Lower leg skin (tissue), 4 donors: ENCODE data around the gene INPP5D. TPM values are rescaled to one million over a fixed set of nuclear protein-coding genes. Genes with fewer than 3 reads are reported as not detected.

Experiments used
- DNase-seq, 2 donors: peaks; one replicate each; pipeline ENCODE4 v3.0.0-alpha.2; 2019; ENCODE audit warnings: low spot score in 2 of 2
- H3K4me3 ChIP-seq: fragments of 200-600 bp; sonication (generic); 2 replicates; pipeline ENCODE4 v1.5.1; 2017; ENCODE audit warnings: mild to moderate bottlenecking, low read depth; ENCODE audit not compliant: poor library complexity, severe bottlenecking
- CTCF ChIP-seq, 3 donors: fragments of 450-650 bp; IDR thresholded peaks; one replicate each; pipeline ENCODE4 v1.5.1; 2016; ENCODE audit warnings: antibody characterized with exemption in 3 of 3, mild to moderate bottlenecking in 3 of 3, moderate library complexity in 2 of 3
- POLR2A ChIP-seq, 2 donors: fragments of 450-650 bp; IDR thresholded peaks; one replicate each; pipeline ENCODE4 v1.6.1; 2016 to 2017; ENCODE audit warnings: antibody characterized with exemption in 2 of 2, mild to moderate bottlenecking in 1 of 2, moderate library complexity in 1 of 2
- WGBS, 2 donors: methylation state at CpG; one replicate each; pipeline ENCODE4 v1.1.5; 2018; 5-methylcytosine and 5-hydroxymethylcytosine counted together
- intact Hi-C: fragments of 100-400 bp; cut with DNase I; formaldehyde crosslinking; loops from one replicate; pipeline ENCODE4 v1.15.0; 2023; ENCODE audit warnings: low total_unique reads
- total RNA-seq, 4 donors: library from RNA; depleted of rRNA; stranded (reverse); fragments of >200 nt; gene quantifications; one replicate each; pipeline ENCODE4 v1.1.0, GENCODE V29; 2016

The INPP5D gene
- total RNA-seq, 4 donors from 2014 or later: 8.6 to 15.0 (median 13.0) TPM

GRCh38 chr2:233112776-233113452 is 52.8 kb downstream of the INPP5D start:
- WGBS, 2 donors: 66 to 72% methylated on average over 6 of the region's 6 CpGs

GRCh38 chr2:233114421-233114861 is 54.3 kb downstream of the INPP5D start:
- intact Hi-C loops: no loop called here
- H3K4me3 ChIP-seq: no peak overlapping the region
- DNase-seq: peak in 1 of 2 donors; percentile 72
- WGBS, 2 donors: 66 to 86% methylated on average over 11 of the region's 11 CpGs
- TF ChIP-seq CTCF (IDR thresholded peaks at IDR 0.05): no peak
- no peak for TF ChIP-seq POLR2A (IDR thresholded peaks at IDR 0.05)

More at GRCh38 chr2:233112776-233113452, 52.8 kb downstream of the INPP5D start:
- intact Hi-C loops: no loop called here
- DNase-seq: peak in 1 of 2 donors; percentile 57
- no peak for TF ChIP-seq POLR2A (IDR thresholded peaks at IDR 0.05)
- TF ChIP-seq CTCF (IDR thresholded peaks at IDR 0.05): no peak
- no peak overlapping the region for H3K4me3 ChIP-seq

- DNase-seq: peak in 1 of 2 donors; percentile 36
- intact Hi-C loops: no loop called here
- TF ChIP-seq CTCF (IDR thresholded peaks at IDR 0.05) (no peak), POLR2A (IDR thresholded peaks at IDR 0.05) (no peak)
- 85 to 87% methylated on average over 7 of the region's 7 CpGs for WGBS, 2 donors
- no peak overlapping the region for H3K4me3 ChIP-seq
Observed at GRCh38 chr2:233115121-233115520, 55.0 kb downstream of the INPP5D start.

- no peak for TF ChIP-seq POLR2A (IDR thresholded peaks at IDR 0.05)
- 60 to 63% methylated on average over 2 of the region's 2 CpGs for whole genome bisulfite sequencing, 2 donors
- no peak overlapping the region for H3K4me3 ChIP-seq
- intact Hi-C loops: no loop called here
- no peak for DNase-seq
Observed at GRCh38 chr2:233115741-233116140, 55.6 kb downstream of the INPP5D start.

- DNase-seq: peak in 1 of 2 donors; percentile 83
- WGBS, 2 donors: 84 to 88% methylated on average over 18 of the region's 18 CpGs
- intact Hi-C loops: no loop called here
- no peak for TF ChIP-seq CTCF (IDR thresholded peaks at IDR 0.05)
- TF ChIP-seq POLR2A (IDR thresholded peaks at IDR 0.05): no peak
- H3K4me3 ChIP-seq: no peak overlapping the region
Observed at GRCh38 chr2:233116946-233117345, 56.8 kb downstream of the INPP5D start.

GRCh38 chr2:233117351-233117750 is 57.2 kb downstream of the INPP5D start:
- peak in 1 of 2 donors; percentile 50 for DNase-seq
- 63 to 72% methylated on average over 13 of the region's 13 CpGs for WGBS, 2 donors
- intact Hi-C loops: no loop called here
- H3K4me3 ChIP-seq: no peak overlapping the region
- no peak for TF ChIP-seq CTCF (IDR thresholded peaks at IDR 0.05)
- no peak for TF ChIP-seq POLR2A (IDR thresholded peaks at IDR 0.05)
